MM.1S (cell line): Measurements from ENCODE around the gene CUZD1.

Experiments
- EZH2 ChIP-seq: fragments of 300-600 bp; sonication (generic); optimal IDR thresholded peaks from 2 replicates; pipeline ENCODE3; 2017; ENCODE audit warnings: low read depth, mild to moderate bottlenecking, antibody characterized with exemption, low read length, mixed read lengths
- EZH2phosphoT487 ChIP-seq: fragments of 300-600 bp; sonication (generic); IDR thresholded peaks from 2 replicates; pipeline ENCODE4 v1.6.1; 2018; ENCODE audit warnings: antibody characterized with exemption, low read length
- TF ChIP-seq, protein P1 (sequence below): fragments of 300-600 bp; sonication (generic); IDR thresholded peaks from 2 replicates; pipeline ENCODE4 v1.5.1; 2016; ENCODE audit warnings: antibody characterized with exemption, low read length, mixed read lengths

DNA sequence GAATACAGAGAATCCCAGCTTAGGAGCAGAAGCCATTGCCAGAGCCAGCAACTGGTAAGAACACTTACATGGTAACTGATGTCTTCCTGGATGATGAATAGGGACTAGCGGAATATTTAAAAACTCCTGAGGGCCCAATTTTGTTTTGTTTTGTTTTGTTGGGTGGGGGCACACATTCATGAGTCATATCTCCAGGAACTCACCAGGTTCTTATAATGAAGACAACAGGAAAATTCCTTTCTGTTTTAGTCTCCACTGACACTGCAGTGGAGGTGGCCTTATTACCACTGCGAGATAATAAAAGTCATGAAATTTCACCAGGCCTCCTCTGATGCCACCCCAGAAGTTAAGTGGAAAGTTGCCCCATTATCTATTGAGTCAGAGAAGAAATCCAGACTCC, 6.6 kb upstream of the CUZD1 start:
- TF ChIP-seq EZH2: no peak
- TF ChIP-seq, protein P1, sequence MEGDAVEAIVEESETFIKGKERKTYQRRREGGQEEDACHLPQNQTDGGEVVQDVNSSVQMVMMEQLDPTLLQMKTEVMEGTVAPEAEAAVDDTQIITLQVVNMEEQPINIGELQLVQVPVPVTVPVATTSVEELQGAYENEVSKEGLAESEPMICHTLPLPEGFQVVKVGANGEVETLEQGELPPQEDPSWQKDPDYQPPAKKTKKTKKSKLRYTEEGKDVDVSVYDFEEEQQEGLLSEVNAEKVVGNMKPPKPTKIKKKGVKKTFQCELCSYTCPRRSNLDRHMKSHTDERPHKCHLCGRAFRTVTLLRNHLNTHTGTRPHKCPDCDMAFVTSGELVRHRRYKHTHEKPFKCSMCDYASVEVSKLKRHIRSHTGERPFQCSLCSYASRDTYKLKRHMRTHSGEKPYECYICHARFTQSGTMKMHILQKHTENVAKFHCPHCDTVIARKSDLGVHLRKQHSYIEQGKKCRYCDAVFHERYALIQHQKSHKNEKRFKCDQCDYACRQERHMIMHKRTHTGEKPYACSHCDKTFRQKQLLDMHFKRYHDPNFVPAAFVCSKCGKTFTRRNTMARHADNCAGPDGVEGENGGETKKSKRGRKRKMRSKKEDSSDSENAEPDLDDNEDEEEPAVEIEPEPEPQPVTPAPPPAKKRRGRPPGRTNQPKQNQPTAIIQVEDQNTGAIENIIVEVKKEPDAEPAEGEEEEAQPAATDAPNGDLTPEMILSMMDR: no peak
- no peak for TF ChIP-seq EZH2phosphoT487
